ENCODE results near the gene ZNF550.

ZNF550 gene

DNA sequence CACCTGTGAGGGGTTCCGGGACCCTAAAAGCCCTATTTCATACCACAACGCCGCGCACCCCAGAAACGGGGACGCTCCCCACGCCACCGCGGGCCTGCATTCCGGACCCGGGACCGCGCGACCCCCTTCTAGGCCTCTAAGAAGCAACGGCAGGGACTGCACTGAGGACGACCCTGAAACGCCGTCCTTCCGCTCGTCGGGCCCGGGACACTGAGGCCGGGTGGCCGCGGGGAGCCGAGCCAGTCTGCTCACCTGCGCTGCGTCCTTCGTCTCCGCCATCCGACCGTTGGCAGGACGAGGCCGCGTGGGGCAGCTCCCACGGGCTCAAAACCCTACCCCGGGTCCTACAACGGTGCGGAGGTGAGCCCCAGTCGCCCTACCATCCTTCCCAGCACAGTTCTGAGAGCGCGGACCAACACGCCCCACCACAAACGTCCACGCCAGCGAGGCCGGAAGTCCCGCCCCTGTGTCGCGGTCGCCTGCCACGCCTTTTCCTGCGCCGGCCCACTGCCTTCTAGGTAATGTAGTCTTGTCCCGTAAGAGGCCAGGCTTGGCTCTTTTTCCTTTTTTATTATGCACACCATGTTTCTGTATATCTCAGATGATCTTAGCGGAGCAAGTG is at the start of gene ZNF550:
TSS of gene ZNF550 (minus strand) at position 460 of the 622 bp plus-strand sequence. CDS start at position 279, 181 bp downstream.
- DNase-seq = peak; percentile 94

DNA sequence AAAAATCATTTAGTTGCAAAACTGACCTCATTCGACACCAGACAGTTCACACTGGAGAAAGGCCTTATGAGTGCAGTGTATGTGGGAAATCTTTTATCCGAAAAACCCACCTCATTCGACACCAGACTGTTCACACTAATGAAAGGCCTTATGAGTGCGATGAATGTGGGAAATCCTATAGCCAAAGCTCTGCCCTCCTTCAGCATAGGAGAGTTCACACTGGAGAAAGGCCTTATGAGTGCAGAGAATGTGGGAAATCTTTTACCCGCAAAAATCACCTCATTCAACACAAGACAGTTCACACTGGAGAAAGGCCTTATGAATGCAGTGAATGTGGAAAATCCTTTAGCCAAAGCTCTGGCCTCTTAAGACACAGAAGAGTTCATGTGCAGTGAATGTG is 47.3 kb upstream of the ZNF550 start:
- no peak for DNase-seq

- DNase-seq = peak; percentile 98
Measured at GRCh38 chr19:57599761-57600383, 40.2 kb upstream of the ZNF550 start, which contains the start of gene ZNF530. Gene ZNF530, plus strand, starts transcription at chr19:57599885. Its CDS starts 4,461 bp downstream, at chr19:57604346.

GRCh38 chr19:57599377-57599760 is 39.7 kb upstream of the ZNF550 start:
- DNase-seq = no peak

GRCh38 chr19:57587529-57587928 is 27.9 kb upstream of the ZNF550 start:
- no peak for DNase-seq

GRCh38 chr19:57583521-57584416 is 24.1 kb upstream of the ZNF550 start, which contains the start of gene ZIK1:
Gene ZIK1, plus strand, starts transcription at chr19:57584145. Its CDS starts 212 bp downstream, at chr19:57584357.
- DNase-seq = peak; percentile 99

- DNase-seq = no peak
Measured at GRCh38 chr19:57583104-57583520, 23.4 kb upstream of the ZNF550 start.

GRCh38 chr19:57578487-57579205 is 19.0 kb upstream of the ZNF550 start, which contains the start of gene ZNF416:
Gene ZNF416, minus strand, starts transcription at chr19:57578911. Its CDS starts 207 bp downstream, at chr19:57578704.
- peak; percentile 100 for DNase-seq

DNA sequence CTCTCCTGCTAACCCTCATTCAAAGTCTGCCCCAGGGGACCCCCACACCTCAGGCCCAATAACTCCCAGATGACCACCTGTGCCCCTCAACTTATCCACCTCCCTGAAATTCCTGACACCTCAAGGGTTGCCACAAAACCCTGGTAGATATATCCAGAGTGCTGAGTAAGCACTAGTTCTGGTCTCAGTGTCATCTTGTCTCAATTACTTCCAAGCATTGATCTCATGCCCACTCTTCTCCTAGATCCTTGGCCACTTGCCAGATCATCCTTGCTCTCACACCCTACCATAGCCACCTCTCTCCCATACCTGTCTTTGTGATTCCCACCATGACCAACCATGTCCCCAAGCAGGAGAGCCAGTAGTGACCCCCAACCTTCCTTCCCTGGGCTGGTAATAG is 17.0 kb upstream of the ZNF550 start:
- DNase-seq = no peak

DNA sequence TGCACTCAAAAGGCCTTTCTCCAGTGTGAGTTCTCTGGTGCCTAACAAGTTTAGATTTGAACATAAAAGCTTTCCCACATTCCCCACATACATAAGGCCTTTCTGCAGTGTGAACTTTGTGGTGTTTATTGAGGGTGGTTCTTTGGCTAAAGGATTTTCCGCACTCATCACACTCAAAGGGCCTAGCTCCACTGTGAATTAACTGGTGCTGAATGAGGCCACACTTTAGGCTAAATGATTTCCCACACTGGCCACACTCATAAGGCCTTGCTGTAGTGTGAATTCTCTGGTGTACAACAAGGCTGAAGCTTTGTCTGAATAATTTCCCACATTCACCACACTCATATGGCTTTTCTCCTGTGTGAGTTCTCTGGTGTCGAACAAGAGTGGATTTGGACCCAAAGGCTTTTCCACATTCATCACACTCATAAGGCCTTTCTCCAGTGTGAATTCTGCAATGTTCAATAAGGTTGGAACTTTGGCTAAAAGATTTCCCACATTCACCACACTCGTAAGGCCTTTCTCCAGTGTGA is 12.8 kb upstream of the ZNF550 start:
- DNase-seq = no peak

DNA sequence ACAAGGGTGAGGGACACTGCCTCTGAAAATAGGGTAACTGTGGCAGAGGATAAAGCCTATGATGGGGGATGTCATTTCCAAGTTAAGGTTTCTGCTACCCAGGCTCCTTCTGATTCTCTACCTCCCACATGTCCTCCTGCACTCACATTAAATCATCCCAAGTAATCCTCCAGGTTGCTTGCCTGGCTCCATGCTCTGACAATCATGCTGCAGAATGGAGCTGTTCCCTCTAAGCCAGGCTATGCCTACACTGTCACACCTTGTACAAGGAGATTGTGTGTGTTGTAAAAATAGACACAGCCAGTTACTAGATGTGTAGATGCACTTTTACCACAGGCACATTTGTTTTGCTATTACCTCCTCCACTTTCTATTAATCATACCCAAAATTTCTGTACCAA is 11.0 kb upstream of the ZNF550 start:
- no peak for DNase-seq

- DNase-seq = peak; percentile 59
Measured at GRCh38 chr19:57566396-57567265, 7.0 kb upstream of the ZNF550 start.

GRCh38 chr19:57563547-57563946 is 3.9 kb upstream of the ZNF550 start:
- DNase-seq = peak; percentile 14

DNA sequence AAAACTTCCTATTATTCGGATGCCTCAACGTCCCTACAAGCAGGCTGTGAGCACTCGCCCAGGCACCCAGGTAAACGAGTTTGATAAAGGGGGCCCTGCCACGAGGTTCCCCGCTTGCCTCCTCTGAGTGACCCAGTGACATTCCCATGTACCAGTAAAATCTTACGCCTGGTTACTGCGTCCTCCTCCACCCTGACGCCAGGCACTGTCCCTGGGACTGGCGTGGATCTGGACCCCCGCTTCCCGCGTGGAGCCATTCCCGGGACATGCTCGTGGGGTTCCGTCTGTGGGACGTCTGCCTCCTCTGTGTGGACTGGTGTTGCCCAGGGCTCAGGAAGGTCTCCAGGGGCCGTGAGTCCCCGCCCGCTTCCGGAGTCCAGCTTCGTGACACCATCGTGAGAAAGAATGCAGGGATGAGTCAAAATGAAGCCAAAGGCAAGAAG is 407 bp upstream of the ZNF550 start:
- peak; percentile 52 for DNase-seq

- peak; percentile 61 for DNase-seq
Measured at GRCh38 chr19:57559008-57559403, 657 bp downstream of the ZNF550 start.

DNA sequence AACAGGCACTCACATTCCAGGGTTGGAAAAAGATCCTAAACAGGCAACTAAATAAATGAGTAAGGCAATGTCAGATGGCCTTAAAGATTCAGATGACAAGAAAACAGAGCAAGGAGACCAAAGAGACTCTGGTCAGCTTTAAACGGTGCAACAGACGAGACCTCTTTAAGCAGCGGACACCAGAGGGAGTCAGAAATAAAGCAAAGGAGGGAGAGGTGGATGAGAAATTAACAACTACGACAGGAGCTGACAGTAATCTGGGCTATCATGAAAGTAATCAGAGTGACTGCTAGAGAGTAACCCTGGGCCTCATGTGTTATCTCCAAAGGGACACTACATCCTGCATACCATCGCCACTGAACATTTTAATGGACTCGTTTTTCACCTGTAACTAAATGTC is 1.1 kb downstream of the ZNF550 start:
- DNase-seq = peak; percentile 61

- DNase-seq = no peak
Measured at GRCh38 chr19:57557659-57558058, 2.0 kb downstream of the ZNF550 start.

GRCh38 chr19:57552432-57552831 is 7.2 kb downstream of the ZNF550 start:
- no peak for DNase-seq

DNA sequence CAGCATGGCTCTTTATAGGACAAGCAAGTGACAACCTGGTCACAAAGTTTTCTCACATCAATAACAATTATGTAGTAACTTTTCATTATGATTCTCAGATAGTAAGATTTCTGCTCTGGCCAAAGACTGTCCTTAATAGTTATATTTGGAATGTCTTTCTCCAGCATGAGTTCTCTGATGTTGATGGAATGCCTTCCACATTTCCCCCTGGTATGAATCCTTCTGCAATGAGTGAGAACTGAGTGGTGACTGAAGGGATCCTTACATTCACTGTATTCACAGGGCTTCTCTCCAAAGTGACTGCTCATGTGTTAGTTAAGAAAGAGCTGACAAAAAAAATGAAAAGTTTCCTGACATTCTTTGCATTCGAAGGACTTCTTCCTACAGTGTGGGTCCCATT is 13.2 kb downstream of the ZNF550 start:
- no peak for DNase-seq

- DNase-seq = no peak
Measured at GRCh38 chr19:57537953-57538547, 21.6 kb downstream of the ZNF550 start.
